ENCODE measurements around the gene MSL1.

The MSL1 gene

GRCh38 chr17:40111221-40112128, 10.3 kb upstream of the MSL1 start:
- peak; percentile 99 for DNase-seq (ENCODE audit: low read depth)
- peak; percentile 75 for TF ChIP-seq CTCF (conservative IDR thresholded peaks at IDR 0.05; ENCODE audit: control insufficient read depth, insufficient read depth, low read depth, low read length)
- H3K4me3 ChIP-seq (ENCODE audit: control insufficient read depth, low read depth, low read length), result peak overlapping the region; percentile 26

GRCh38 chr17:40112191-40112711, 9.5 kb upstream of the MSL1 start:
- no peak for DNase-seq (ENCODE audit: low read depth)
- TF ChIP-seq CTCF (conservative IDR thresholded peaks at IDR 0.05; ENCODE audit: control insufficient read depth, insufficient read depth, low read depth, low read length), result no peak
- H3K4me3 ChIP-seq (ENCODE audit: control insufficient read depth, low read depth, low read length), result no peak overlapping the region

GRCh38 chr17:40112718-40113109, 9.1 kb upstream of the MSL1 start:
- TF ChIP-seq CTCF (conservative IDR thresholded peaks at IDR 0.05; ENCODE audit: control insufficient read depth, insufficient read depth, low read depth, low read length), result no peak
- no peak overlapping the region for H3K4me3 ChIP-seq (ENCODE audit: control insufficient read depth, low read depth, low read length)
- no peak for DNase-seq (ENCODE audit: low read depth)

DNA sequence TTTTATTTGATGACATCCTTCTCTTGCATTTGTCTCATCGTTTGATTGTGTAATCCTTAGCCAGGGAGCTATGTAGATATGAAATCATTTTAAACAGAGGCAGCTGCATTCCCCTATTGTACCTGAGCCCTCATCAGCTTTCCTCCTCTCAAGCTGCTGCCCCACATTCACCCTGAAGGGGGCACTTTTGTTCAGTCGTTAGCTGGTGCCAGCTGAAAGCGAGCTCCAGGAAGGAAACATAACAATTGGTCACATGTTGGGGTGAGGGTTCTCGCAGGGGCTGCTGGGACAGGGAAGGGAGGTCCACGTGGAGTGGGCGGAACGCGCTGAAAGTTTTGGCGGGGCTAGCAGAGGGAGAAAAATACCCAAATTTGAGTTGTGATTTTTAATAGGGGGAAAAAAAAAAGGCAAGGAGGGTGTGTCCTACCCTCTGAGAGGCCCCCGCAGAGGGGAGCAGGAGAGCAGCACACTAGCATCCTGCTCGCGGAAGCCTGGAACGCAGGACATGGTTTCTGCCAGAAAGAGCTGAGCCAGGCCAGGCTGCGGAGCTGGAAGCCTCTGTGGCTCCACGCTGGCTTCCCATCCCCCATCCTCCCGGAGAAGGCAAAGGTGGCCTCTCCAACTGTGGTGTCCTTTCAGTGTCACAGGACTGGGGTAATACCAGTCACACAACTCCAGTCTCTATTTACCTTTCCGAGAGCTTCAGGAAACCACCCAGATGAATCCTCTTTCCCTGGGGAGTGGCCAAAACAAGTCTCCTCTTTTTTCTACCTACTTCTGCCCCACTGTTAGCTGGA, 8.5 kb upstream of the MSL1 start:
- DNase-seq (ENCODE audit: low read depth), result peak; percentile 96
- H3K4me3 ChIP-seq (ENCODE audit: control insufficient read depth, low read depth, low read length), result peak overlapping the region; percentile 43
- peak; percentile 92 for TF ChIP-seq CTCF (conservative IDR thresholded peaks at IDR 0.05; ENCODE audit: control insufficient read depth, insufficient read depth, low read depth, low read length)

- TF ChIP-seq CTCF (conservative IDR thresholded peaks at IDR 0.05; ENCODE audit: control insufficient read depth, insufficient read depth, low read depth, low read length), result no peak
- DNase-seq (ENCODE audit: low read depth), result no peak
- peak overlapping the region; percentile 43 for H3K4me3 ChIP-seq (ENCODE audit: control insufficient read depth, low read depth, low read length)
Measured at GRCh38 chr17:40113907-40114245, 7.9 kb upstream of the MSL1 start.

DNA sequence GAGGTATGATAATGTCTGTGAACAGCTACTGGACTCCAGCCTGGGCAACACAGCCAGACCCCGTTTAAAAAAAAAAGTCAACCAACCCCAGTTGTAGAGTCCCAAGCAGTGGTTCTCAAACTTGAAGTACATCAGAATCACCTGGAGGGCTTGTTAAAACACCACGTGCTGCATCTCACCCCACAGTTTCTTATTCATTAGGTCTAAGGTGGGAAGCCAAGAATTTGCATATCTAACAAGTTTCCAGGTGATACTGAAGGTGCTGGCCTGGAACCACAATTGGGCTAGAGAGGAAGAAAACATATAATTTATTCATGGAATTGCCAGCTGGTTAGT, 6.7 kb upstream of the MSL1 start:
- H3K4me3 ChIP-seq (ENCODE audit: control insufficient read depth, low read depth, low read length), result no peak overlapping the region
- DNase-seq (ENCODE audit: low read depth), result no peak
- no peak for TF ChIP-seq CTCF (conservative IDR thresholded peaks at IDR 0.05; ENCODE audit: control insufficient read depth, insufficient read depth, low read depth, low read length)
